ENCODE results near the gene GRK1. TPM values are rescaled to one million over a fixed set of nuclear protein-coding genes. Genes with fewer than 3 reads are reported as not detected.

GRK1 gene
- total RNA-seq, 1 experiment from 2014 or later = not detected

- Histone ChIP-seq H3K4me1 (replicated peaks; ENCODE audit: insufficient read depth) (no peaks in the 10 kb centered on the region), H3F3A (ENCODE audit: insufficient read depth, low read depth) (peaks cover 6% of the 10 kb centered on the region; the same call in 1 of the 2 replicates), H3K9me3 (ENCODE audit: insufficient read depth, low read depth) (no peaks in the 10 kb centered on the region), H3K27me3 (ENCODE audit: insufficient read depth, low read depth) (no peaks in the 10 kb centered on the region), H3K79me2 (ENCODE audit: low read depth) (peaks cover 58% of the 10 kb centered on the region), H4K20me1 (ENCODE audit: insufficient read depth) (peaks cover 35% of the 10 kb centered on the region), H3K9me2 (ENCODE audit: insufficient read depth) (no peaks in the 10 kb centered on the region), H2AFZ (no peak overlapping the region), H3K27ac (no peak overlapping the region), H3K4me3 (no peak overlapping the region), H3K4me2 (no peak overlapping the region), H3K36me3 (ENCODE audit: low read depth) (peaks cover 16% of the 10 kb centered on the region; the same call in 1 of the 2 replicates)
- ChIA-PET POLR2A (ENCODE audit: unreplicated experiment) (no interaction called here), CTCF (no interaction called here)
- no peak for DNase-seq
- intact Hi-C loops (cut with micrococcal nuclease; ENCODE audit: unreplicated experiment) = no loop called here
- BruUV-seq (replicated peaks) = no TSS peak
- no peak for TF ChIP-seq EZH2 (IDR thresholded peaks at IDR 0.05; ENCODE audit: low read depth)
- TF ChIP-seq, protein P1, sequence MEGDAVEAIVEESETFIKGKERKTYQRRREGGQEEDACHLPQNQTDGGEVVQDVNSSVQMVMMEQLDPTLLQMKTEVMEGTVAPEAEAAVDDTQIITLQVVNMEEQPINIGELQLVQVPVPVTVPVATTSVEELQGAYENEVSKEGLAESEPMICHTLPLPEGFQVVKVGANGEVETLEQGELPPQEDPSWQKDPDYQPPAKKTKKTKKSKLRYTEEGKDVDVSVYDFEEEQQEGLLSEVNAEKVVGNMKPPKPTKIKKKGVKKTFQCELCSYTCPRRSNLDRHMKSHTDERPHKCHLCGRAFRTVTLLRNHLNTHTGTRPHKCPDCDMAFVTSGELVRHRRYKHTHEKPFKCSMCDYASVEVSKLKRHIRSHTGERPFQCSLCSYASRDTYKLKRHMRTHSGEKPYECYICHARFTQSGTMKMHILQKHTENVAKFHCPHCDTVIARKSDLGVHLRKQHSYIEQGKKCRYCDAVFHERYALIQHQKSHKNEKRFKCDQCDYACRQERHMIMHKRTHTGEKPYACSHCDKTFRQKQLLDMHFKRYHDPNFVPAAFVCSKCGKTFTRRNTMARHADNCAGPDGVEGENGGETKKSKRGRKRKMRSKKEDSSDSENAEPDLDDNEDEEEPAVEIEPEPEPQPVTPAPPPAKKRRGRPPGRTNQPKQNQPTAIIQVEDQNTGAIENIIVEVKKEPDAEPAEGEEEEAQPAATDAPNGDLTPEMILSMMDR (conservative IDR thresholded peaks at IDR 0.05) = no peak
Observed at GRCh38 chr13:113625965-113626721, 40.9 kb upstream of the GRK1 start.

- Histone ChIP-seq H3K4me1 (replicated peaks; ENCODE audit: insufficient read depth) (no peaks in the 10 kb centered on the region), H4K20me1 (ENCODE audit: insufficient read depth) (peaks cover 34% of the 10 kb centered on the region), H3K4me3 (no peak overlapping the region), H3K36me3 (ENCODE audit: low read depth) (peaks cover 16% of the 10 kb centered on the region; the same call in 1 of the 2 replicates), H3F3A (ENCODE audit: insufficient read depth, low read depth) (peaks cover 6% of the 10 kb centered on the region; the same call in 1 of the 2 replicates), H3K9me2 (ENCODE audit: insufficient read depth) (no peaks in the 10 kb centered on the region), H3K9me3 (ENCODE audit: insufficient read depth, low read depth) (no peaks in the 10 kb centered on the region), H3K27ac (no peak overlapping the region), H3K27me3 (ENCODE audit: insufficient read depth, low read depth) (no peaks in the 10 kb centered on the region), H2AFZ (no peak overlapping the region), H3K4me2 (no peak overlapping the region), H3K79me2 (ENCODE audit: low read depth) (peaks cover 58% of the 10 kb centered on the region)
- ChIA-PET CTCF (no interaction called here), POLR2A (ENCODE audit: unreplicated experiment) (no interaction called here)
- no peak for TF ChIP-seq EZH2 (IDR thresholded peaks at IDR 0.05; ENCODE audit: low read depth)
- TF ChIP-seq, protein P1 (conservative IDR thresholded peaks at IDR 0.05) = no peak
- intact Hi-C loops (cut with micrococcal nuclease; ENCODE audit: unreplicated experiment) = no loop called here
- DNase-seq = no peak
- BruUV-seq (replicated peaks) = no TSS peak
Observed at GRCh38 chr13:113627136-113627535, 39.9 kb upstream of the GRK1 start.

GRCh38 chr13:113628291-113629270 is 38.4 kb upstream of the GRK1 start:
- no peak for TF ChIP-seq EZH2 (IDR thresholded peaks at IDR 0.05; ENCODE audit: low read depth)
- TF ChIP-seq, protein P1 (conservative IDR thresholded peaks at IDR 0.05) = no peak
- Histone ChIP-seq H3K4me3 (no peak overlapping the region), H3K79me2 (ENCODE audit: low read depth) (peaks cover 52% of the 10 kb centered on the region), H3K27me3 (ENCODE audit: insufficient read depth, low read depth) (no peaks in the 10 kb centered on the region), H3K9me3 (ENCODE audit: insufficient read depth, low read depth) (no peaks in the 10 kb centered on the region), H4K20me1 (ENCODE audit: insufficient read depth) (peaks cover 34% of the 10 kb centered on the region), H2AFZ (no peak overlapping the region), H3K4me2 (no peak overlapping the region), H3K4me1 (replicated peaks; ENCODE audit: insufficient read depth) (no peaks in the 10 kb centered on the region), H3K9me2 (ENCODE audit: insufficient read depth) (no peaks in the 10 kb centered on the region), H3K27ac (no peak overlapping the region), H3F3A (ENCODE audit: insufficient read depth, low read depth) (peaks cover 6% of the 10 kb centered on the region; the same call in 1 of the 2 replicates), H3K36me3 (ENCODE audit: low read depth) (peaks cover 10% of the 10 kb centered on the region; the same call in 1 of the 2 replicates)
- CTCF ChIA-PET = no interaction called here
- no TSS peak for BruUV-seq (replicated peaks)
- DNase-seq = no peak
- intact Hi-C loops (cut with micrococcal nuclease; ENCODE audit: unreplicated experiment) = no loop called here
- POLR2A ChIA-PET (ENCODE audit: unreplicated experiment) = no interaction called here
